Measurements from ENCODE around the gene USF1. TPM values are rescaled to one million over a fixed set of nuclear protein-coding genes. Genes with fewer than 3 reads are reported as not detected.
A peak's percentile ranks its signal among the peaks of the same experiment; 100 is the strongest.

USF1 gene
- total RNA-seq, 2 experiments from 2014 or later = 75.4 to 90.1 TPM

- H3K4me1 Mint-ChIP-seq = peaks cover 30% of the 10 kb centered on the region
- no peak for ATAC-seq
- no peaks in the 10 kb centered on the region for H3K27me3 Mint-ChIP-seq
- DNase-seq = no peak
- H3K4me3 Mint-ChIP-seq = no peak overlapping the region
- CTCF ChIA-PET = interaction anchor here (1.7 kb wide), 1 partner anchor 17 kb away, joined by 6 read pairs; no protein-coding TSS in a partner anchor
- no peak overlapping the region for H3K27ac Mint-ChIP-seq
- no peaks in the 10 kb centered on the region for H3K9me3 Mint-ChIP-seq (ENCODE audit: low read depth)
- peaks cover 72% of the 10 kb centered on the region for H3K36me3 Mint-ChIP-seq
Measured at GRCh38 chr1:161054232-161054631, 8.5 kb upstream of the USF1 start.

DNA sequence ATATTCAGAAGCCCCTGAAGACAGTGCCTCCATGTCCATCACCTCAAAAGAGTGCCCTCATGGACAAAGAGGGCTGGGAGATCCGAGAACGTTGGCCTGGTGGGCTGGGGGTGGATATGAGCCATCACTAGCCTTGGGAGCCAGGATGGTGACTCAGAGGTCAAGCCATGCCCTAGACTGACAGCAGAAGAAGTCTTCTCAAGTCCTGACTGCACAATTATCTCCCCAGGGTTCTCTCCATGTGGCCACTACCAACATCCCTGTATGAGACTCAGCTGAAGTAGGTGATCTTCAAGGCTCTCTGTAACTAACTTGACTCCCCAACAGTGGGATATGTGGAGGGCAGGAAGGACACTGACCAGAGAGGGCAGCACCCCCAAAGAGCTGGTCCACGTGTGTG, 7.1 kb upstream of the USF1 start:
- Mint-ChIP-seq H3K27ac (no peak overlapping the region), H3K27me3 (no peaks in the 10 kb centered on the region), H3K4me1 (peaks cover 36% of the 10 kb centered on the region), H3K9me3 (ENCODE audit: low read depth) (no peaks in the 10 kb centered on the region), H3K36me3 (peaks cover 81% of the 10 kb centered on the region), H3K4me3 (no peak overlapping the region)
- ATAC-seq (no peak), DNase-seq (no peak)
- CTCF ChIA-PET = no interaction called here

DNA sequence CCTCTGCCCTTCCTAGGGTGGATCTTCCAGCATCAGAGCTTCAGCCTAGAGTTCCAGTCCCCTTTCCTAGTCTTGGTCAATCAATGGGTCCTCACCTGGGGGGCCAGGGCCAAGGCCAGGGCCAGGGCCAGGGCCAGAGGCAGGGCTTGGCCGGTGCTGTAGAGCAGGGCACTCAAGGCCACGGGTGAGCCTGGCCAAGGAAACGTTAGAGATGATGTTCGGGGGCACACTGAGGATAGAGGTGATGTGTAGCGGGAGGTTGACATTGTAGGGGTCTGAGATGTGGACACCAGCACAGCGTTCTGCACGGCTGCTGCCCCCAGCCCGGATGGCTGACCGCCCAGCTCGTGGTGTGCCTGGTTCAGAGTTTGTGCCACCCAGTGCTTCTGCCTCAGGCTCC, 5.4 kb upstream of the USF1 start:
- Mint-ChIP-seq H3K36me3 (peaks cover 80% of the 10 kb centered on the region), H3K27ac (no peak overlapping the region), H3K27me3 (no peaks in the 10 kb centered on the region), H3K4me1 (peaks cover 46% of the 10 kb centered on the region), H3K4me3 (no peak overlapping the region), H3K9me3 (ENCODE audit: low read depth) (no peaks in the 10 kb centered on the region)
- CTCF ChIA-PET = interaction anchor here (0.6 to 1.0 kb wide), 2 partner anchors 13 to 48 kb away, joined by 3 read pairs; no protein-coding TSS in a partner anchor
- ATAC-seq (no peak), DNase-seq (no peak)

DNA sequence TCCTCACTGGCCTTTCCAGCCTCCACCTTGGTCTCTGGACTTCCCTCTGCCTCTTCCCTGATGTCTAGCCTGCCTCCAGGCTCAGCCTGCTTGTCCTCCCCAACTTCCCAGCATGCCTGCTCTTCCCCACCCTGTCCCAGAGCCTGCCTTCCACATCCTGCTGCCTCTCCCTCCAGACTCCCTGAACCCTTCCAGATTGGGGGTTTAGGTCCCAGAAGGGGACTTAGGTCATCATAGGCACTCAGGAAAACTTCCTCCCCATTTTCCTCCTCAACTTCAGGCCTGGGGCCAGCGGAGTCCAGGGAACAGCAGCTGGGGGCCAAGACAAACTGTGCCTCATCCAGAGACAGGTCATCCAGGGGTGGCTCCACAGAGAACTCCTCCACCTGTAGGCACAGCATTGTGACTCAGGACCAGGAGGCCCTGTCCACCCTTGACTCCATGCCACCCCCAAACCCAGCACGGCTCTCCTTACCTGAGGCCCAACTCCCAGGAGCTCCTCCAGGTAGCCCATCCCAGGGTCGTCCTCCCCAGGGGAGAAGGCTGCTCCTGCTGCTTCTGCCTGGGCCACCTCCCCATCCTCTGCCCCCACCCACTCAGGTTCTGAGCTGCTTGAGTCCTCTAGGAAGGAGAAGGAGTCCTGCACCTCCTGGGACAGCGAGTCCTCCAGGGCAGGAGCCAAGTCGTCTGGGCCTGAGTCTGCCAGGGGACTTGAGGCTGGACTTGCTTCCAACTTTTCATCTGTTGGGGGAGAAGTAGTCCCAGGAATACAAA, 3.4 kb upstream of the USF1 start:
- Mint-ChIP-seq H3K36me3 (peaks cover 66% of the 10 kb centered on the region), H3K9me3 (ENCODE audit: low read depth) (no peaks in the 10 kb centered on the region), H3K27me3 (no peaks in the 10 kb centered on the region), H3K4me3 (no peak overlapping the region), H3K4me1 (peaks cover 51% of the 10 kb centered on the region), H3K27ac (peak overlapping the region; percentile 71)
- no peak for DNase-seq
- CTCF ChIA-PET = interaction anchor here (0.9 to 3.7 kb wide), 2 partner anchors 10 to 92 kb away, joined by 4 to 13 read pairs; partner anchors contain the start of gene TSTD1
- ATAC-seq = no peak

DNA sequence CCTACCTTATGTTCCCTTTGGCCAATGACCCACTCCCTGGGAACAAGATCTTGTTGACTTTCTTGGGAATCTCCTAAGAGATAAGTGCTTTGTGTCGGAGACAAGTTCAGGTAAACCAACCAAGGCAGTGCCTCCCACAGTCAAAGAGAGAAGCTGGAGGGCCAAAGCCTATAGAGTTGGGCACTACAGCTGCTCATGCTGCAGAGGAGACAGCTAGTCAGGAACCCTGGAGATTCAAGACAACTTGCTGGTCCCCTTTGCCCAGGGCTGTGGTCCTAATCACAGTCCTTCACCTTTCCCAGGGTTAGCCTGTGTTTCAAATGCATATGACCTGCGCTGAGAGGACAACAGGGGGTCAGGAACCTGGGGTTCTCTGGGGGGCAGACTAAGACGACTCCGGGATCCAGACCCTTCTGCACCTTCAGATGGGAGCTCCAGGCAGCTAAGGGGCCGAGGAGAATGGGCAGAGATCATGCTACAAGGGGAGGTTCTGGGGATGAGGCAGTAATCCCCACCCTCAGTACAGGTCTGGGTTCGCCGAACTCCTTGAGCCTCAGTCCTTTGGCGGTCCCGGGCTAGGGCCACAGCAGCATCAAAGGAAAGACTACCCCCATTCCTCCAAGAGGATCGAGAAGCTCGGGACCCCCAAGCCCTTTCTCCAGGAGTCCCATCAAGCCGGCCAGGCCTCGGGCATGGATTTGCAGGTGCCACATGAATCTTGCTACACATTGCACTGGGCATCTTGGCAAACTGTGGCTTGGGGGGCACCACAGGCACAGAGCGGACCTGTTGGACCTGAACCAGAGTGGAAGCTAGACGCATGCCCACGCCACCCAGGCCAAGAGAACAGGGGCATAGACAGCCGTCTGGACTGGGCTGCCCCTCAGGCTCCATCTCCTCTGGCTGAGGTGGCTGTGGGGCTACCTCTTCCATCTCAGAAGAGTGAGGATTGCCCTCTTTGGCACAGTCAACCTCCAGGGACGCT, 2.0 kb upstream of the USF1 start:
- peak overlapping the region; percentile 99 for H3K27ac Mint-ChIP-seq
- H3K9me3 Mint-ChIP-seq (ENCODE audit: low read depth) = no peaks in the 10 kb centered on the region
- no peaks in the 10 kb centered on the region for H3K27me3 Mint-ChIP-seq
- DNase-seq = no peak
- H3K4me1 Mint-ChIP-seq = peaks cover 52% of the 10 kb centered on the region
- ATAC-seq = no peak
- CTCF ChIA-PET = interaction anchor here (1.0 to 5.2 kb wide), 8 partner anchors 9 to 178 kb away, joined by 3 to 58 read pairs (median 4); partner anchors contain the start of genes ARHGAP30, KLHDC9, TOMM40L and TSTD1
- peaks cover 57% of the 10 kb centered on the region for H3K36me3 Mint-ChIP-seq
- no peak overlapping the region for H3K4me3 Mint-ChIP-seq

- DNase-seq = no peak
- H3K27ac Mint-ChIP-seq = peak overlapping the region; percentile 99
- H3K36me3 Mint-ChIP-seq = peaks cover 53% of the 10 kb centered on the region
- H3K9me3 Mint-ChIP-seq (ENCODE audit: low read depth) = no peaks in the 10 kb centered on the region
- H3K4me3 Mint-ChIP-seq = peak overlapping the region; percentile 80
- CTCF ChIA-PET = interaction anchor here (0.7 to 5.2 kb wide), 14 partner anchors 8 to 179 kb away, joined by 3 to 58 read pairs (median 4); partner anchors contain the start of genes ARHGAP30, F11R, KLHDC9 and PPOX
- ATAC-seq = no peak
- H3K4me1 Mint-ChIP-seq = peaks cover 49% of the 10 kb centered on the region
- H3K27me3 Mint-ChIP-seq = no peaks in the 10 kb centered on the region
Measured at GRCh38 chr1:161046605-161047228, 940 bp upstream of the USF1 start.

DNA sequence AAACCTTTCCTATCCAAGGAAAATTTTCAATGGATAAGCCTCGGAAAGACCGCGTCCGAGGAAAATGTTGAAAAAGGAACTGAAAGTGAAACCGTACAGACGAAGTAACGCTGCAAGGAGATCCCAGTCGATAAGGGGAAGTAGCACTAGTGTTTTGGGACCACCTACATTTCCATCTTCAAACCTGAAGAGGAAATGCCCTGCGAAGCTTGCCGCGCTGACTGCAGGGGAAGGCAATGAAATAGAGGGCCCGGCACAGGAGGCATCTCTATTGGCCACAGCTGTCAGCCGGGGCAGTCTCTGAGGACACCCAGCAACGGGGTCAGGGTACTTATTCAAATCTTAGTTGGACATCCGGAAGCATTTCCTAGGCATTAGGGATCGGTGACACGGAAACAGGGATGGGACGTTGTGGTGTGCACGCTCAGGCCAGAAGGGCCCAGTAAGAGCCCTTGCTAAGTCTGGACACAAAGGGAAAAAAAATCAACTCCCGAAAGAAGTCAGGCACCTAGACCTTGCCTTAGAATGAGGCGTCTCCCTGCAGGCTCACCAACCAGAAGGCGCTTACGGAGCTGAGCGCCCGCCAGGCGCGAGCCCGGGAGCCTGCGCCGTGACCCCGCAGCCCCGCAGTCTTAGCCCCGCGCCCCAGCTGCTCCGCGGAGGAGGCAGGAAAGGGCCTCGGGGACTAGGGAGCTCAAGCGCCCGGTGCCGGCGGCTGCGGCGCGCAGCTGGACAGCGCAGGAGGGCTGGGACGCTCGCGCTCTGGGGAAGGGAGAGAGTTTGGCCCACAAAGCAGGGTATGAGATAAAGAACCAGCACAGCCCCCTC, 655 bp downstream of the USF1 start:
- peaks cover 55% of the 10 kb centered on the region for H3K36me3 Mint-ChIP-seq
- ATAC-seq (peak; percentile 63), DNase-seq (peak; percentile 89)
- H3K4me1 Mint-ChIP-seq = peaks cover 54% of the 10 kb centered on the region
- CTCF ChIA-PET = interaction anchor here (0.9 to 5.2 kb wide), 10 partner anchors 10 to 367 kb away, joined by 3 to 58 read pairs (median 7); partner anchors contain the start of genes ARHGAP30, F11R, KLHDC9 and NIT1
- H3K9me3 Mint-ChIP-seq (ENCODE audit: low read depth) = no peaks in the 10 kb centered on the region
- peak overlapping the region; percentile 99 for H3K27ac Mint-ChIP-seq
- no peaks in the 10 kb centered on the region for H3K27me3 Mint-ChIP-seq
- H3K4me3 Mint-ChIP-seq = peak overlapping the region; percentile 80

GRCh38 chr1:161044535-161044907, 1.3 kb downstream of the USF1 start:
- CTCF ChIA-PET = interaction anchor here (1.2 to 5.2 kb wide), 8 partner anchors 13 to 366 kb away, joined by 3 to 58 read pairs (median 8); partner anchors contain the start of genes ARHGAP30, F11R and KLHDC9
- H3K4me3 Mint-ChIP-seq = peak overlapping the region; percentile 80
- peak overlapping the region; percentile 99 for H3K27ac Mint-ChIP-seq
- peaks cover 57% of the 10 kb centered on the region for H3K4me1 Mint-ChIP-seq
- peak; percentile 46 for DNase-seq
- H3K9me3 Mint-ChIP-seq (ENCODE audit: low read depth) = no peaks in the 10 kb centered on the region
- H3K36me3 Mint-ChIP-seq = peaks cover 56% of the 10 kb centered on the region
- H3K27me3 Mint-ChIP-seq = no peaks in the 10 kb centered on the region
- peak; percentile 3 for ATAC-seq

DNA sequence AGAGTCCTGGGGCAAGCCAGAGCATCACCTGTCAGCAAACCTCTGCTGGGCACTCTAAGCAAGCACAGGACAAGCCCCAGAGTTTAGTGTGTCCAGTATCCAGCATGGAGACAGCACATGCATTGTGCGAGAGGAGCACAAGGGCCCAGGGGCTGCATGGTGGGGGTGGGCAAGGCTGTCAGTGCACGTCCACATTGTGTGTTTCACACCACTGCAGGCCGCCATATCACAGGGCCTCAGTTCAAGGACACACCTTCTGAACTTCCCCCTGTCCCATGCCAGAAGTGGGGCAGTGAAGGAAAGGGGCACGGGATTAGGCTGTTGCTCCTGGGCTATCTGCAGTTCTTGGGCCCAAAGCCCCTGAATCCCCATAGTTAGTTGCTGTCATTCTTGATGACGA, 6.2 kb downstream of the USF1 start:
- H3K27me3 Mint-ChIP-seq = no peaks in the 10 kb centered on the region
- H3K9me3 Mint-ChIP-seq (ENCODE audit: low read depth) = no peaks in the 10 kb centered on the region
- CTCF ChIA-PET = interaction anchor here (0.6 to 3.7 kb wide), 15 partner anchors 8 to 136 kb away, joined by 3 to 20 read pairs (median 4); partner anchors contain the start of genes ARHGAP30, F11R, ITLN2 and KLHDC9
- peaks cover 38% of the 10 kb centered on the region for H3K36me3 Mint-ChIP-seq
- H3K4me1 Mint-ChIP-seq = peaks cover 48% of the 10 kb centered on the region
- ATAC-seq (no peak), DNase-seq (no peak)
- peak overlapping the region; percentile 85 for H3K27ac Mint-ChIP-seq
- peak overlapping the region; percentile 84 for H3K4me3 Mint-ChIP-seq

- ATAC-seq (no peak), DNase-seq (no peak)
- Mint-ChIP-seq H3K9me3 (ENCODE audit: low read depth) (no peaks in the 10 kb centered on the region), H3K4me1 (peaks cover 45% of the 10 kb centered on the region), H3K27ac (peak overlapping the region; percentile 90), H3K4me3 (peak overlapping the region; percentile 84), H3K36me3 (peaks cover 38% of the 10 kb centered on the region), H3K27me3 (no peaks in the 10 kb centered on the region)
- CTCF ChIA-PET = interaction anchor here (0.7 to 3.7 kb wide), 15 partner anchors 9 to 136 kb away, joined by 3 to 20 read pairs (median 5); partner anchors contain the start of genes ARHGAP30, F11R, ITLN2 and KLHDC9
Measured at GRCh38 chr1:161039154-161039545, 6.6 kb downstream of the USF1 start.

- Mint-ChIP-seq H3K4me3 (peak within 1 kb of the TSS; percentile 84), H3K27ac (peak within 1 kb of the TSS; percentile 90), H3K36me3 (peaks cover 38% of the 10 kb centered on the region), H3K9me3 (ENCODE audit: low read depth) (no peaks in the 10 kb centered on the region), H3K27me3 (no peaks in the 10 kb centered on the region), H3K4me1 (peaks cover 47% of the 10 kb centered on the region)
- ATAC-seq (peak; percentile 92), DNase-seq (peak; percentile 90)
- CTCF ChIA-PET = interaction anchor here (0.7 to 3.7 kb wide), 20 partner anchors 9 to 344 kb away, joined by 3 to 20 read pairs (median 4); partner anchors contain the start of genes ARHGAP30, F11R, ITLN2 and KLHDC9
Measured at GRCh38 chr1:161038523-161039153, 7.1 kb downstream of the USF1 start, which contains the start of gene TSTD1. Gene TSTD1, minus strand, starts transcription at chr1:161038964. Its CDS starts 75 bp downstream, at chr1:161038889.

Measured in activated CD8-positive, alpha-beta memory T cell treated with anti-CD3 and anti-CD28 coated beads, Interleukin-2, amount 10 ng/mL, durations not matched to agents 7 days and 5 days (primary cell).